NCI-H748 treated with DMSO at 0.1 percent for 48 hours (cell line): ENCODE data around the gene THSD8.

ENCODE experiments used
- DNase-seq: peaks from one replicate; lab custom pipeline; 2025; lab: John Stamatoyannopoulos, UW

The THSD8 gene

DNA sequence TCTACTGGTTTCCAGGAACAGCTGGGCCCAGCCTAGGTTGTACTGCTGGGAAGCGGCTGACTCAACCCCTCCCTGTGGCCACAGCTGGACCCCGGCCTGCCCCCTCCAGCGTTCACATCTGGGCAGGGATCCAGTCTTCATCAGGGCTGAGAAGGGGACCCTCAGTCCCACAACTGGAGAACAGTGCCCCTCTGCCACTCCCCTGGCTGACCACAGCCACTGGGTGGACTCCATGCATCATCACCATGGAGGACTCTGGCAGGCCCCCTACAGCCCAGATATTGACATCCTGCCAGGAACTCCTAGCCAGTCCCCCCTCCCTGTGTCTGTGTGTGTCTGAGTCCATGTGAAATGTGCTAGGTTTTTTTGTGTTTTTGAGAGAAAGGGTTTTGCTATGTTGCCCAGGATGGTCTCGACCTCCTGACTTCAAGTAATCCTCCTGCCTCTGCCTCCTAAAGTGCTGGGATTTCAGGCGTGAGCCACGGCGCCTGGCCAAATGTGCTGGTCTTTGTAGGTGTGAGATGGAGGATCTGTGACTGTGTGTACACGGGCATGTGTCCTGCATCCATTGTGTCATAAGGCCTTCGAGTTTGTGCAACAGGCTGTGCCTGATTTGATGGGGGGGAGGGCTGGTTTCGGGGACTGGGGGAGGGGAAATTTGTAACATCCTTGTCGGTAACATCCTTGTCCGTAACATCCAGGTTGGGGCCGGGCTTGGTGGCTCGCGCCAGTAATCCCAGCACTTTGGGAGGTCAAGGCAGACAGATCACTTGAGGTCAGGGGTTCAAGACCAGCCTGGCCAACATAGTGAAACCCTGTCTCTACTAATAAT, 22.5 kb upstream of the THSD8 start:
- DNase-seq, result no peak

DNA sequence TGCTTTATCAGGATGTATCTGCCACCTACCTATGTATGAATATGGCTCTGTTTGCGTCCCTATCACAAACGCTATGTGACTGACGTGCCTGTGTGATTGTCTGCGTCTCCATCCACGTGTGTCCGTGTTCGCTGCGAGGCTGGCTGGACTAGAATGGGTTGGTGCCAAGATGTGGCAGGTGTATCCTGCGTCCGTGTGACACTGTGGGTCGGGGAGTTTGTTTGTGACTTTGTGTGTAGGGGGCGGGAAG, 19.8 kb upstream of the THSD8 start:
- no peak for DNase-seq

DNA sequence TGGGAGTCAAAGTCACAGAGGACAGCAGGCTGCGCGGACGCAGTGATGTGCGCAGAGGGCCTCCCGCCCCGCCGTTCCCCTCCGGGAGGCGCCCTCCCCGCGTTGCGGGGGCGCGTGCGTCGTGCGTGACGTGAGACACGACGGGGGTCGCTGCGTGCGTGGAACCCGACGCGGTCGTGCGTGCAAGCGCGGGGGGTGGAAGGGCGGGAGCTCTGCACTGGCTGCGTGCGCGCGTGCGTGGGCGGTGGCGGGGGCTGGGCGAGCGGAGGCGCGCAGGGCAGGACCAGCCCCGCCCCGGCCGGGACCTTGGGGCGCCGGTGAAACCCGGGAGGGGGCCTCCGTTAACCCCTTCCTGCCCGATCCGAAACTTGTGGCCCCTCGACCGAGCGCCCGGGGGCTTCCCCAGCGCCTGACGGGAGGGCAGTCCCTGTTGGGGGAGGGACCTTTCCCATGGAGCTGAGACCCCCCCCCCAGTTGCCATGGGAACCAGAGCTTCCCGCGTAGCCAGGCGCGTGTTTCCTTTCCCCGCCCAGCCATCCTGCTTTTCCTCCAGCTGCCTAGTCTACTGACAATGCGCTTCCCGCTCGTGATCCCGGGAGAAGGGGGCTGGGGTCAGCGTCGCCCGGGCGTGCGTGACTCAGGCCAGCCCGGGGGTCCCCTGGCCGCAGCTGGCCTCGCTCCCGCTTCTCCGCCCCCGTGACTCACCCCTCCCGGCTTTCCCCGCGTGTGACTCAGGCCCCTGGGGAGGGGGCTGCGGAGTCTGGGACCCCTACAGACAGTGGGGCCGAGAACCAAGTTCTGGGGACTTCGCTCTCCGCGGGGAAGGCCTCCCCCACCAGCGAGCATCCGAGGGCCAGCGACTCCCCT, 19.2 kb upstream of the THSD8 start:
- peak; percentile 52 for DNase-seq

DNA sequence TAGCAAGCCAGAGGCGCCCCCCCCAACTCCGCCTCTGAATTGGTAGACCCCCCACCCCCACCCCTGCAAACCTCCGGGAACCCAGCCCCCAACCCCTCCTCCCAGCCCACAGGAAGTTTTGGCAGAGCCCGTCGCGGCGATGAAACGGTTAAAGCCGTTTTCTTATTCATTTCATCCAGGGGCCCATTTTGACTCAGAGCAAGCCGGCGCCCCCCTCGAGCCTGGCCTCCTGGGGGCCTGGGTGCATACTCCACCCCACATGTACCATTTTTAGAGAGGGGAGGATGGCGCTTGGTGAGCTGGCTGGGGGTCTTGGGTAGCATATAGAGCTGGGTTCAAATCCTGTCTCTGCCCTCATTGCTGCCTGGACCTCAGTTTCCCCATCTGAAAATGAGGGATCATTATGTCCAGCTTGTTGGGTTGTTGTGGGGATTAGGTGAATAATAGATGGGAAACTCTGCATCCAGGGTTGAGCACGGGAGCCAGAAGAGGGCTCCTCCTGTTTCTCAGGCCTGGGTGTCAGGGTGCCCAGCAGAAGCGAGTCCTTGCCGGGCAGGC, 18.5 kb upstream of the THSD8 start:
- no peak for DNase-seq

DNA sequence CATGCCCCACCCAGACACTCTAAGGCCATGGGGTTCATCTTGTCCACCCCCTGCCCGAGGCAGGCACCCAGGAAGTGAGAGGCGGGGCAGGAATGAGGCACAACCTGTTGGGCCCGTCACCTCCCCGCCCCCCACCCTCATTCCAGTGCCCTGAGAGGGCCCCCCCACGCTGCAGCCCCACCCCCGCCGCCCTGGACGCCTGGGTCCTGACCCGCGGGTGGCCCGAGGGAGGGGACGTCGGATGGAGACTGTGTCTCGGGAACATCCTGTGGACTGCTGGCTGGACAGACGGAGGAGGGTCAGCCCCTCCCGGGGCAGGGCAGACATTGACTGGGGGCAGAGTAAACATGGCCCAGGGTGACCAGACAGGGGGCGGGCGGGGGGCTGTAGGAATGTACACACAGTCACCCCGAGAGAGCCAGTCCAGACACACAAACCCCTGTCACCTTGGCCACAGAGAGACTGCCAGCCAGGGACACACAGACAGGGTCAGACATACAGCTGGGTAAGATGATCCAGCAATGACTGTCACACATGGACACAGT, 17.9 kb upstream of the THSD8 start:
- DNase-seq, result no peak

DNA sequence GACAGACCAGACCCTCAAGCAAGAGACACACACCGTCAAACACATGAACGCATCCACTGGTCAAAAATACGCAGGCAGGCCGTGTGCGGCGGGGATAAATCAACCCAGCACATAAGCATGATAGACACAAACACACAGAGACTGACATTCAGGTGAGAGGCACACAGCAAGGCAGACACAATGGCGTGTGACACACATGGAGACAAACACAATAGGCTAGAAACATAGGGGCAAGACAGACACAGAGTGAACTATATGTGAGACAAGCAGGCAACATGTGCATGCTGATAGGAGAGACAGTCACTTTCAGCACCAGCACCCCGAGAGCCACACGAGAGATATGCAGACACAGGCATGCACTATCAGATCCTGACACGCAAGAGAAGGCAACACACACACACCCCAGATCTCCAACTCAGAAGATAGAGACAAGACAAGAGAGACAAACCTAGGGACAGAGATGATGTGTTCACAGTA, 17.4 kb upstream of the THSD8 start:
- no peak for DNase-seq

DNA sequence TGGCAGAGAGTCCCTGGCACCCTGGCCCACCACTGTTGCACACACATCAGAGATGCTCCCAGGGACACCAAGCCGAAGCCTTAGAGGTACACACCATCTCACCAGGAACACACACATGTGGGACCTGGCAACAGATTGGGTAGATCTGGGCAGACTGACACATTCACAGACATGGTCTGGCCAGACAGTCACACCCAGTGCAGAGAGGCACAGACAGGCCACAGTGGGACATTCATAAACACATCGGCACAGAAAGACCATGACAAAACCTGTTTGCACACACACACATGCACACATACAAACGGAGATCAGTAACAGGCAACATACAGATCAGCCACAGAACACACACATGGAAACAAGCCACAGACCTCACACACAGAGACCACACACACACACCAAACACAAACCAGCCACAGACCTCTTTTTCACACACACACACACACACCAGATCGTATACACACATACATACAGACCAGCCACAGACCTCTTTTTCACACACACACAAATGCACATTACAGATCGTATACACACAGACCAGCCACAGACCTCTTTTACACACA, 16.9 kb upstream of the THSD8 start:
- no peak for DNase-seq

DNA sequence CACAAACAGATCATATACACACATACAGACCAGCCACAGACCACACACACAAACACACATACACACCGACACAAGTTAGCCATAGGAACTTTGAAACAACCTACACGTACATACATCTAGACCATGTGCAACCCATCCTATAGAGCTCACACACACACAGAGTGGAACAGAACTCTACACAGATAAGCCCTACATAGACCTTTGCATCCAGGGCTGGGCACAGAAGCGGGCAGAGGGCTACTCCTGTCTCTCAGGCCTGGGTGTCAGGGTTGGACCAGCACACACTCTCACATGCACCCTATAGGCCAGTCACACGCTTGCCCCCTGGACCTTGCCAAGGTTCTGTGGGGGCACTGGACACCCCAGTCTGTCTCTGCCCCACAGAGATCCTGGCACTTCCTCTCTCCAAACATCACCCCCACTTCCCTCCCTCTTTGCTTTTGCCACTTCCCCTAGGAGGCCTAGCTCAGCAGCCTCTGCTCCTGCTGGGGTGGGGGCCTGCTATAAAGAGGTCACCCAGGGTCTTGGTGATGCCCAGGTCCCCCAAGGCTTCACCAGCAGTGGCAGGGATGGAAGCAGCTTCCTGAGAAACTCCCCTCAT, 16.3 kb upstream of the THSD8 start:
- DNase-seq, result no peak

DNA sequence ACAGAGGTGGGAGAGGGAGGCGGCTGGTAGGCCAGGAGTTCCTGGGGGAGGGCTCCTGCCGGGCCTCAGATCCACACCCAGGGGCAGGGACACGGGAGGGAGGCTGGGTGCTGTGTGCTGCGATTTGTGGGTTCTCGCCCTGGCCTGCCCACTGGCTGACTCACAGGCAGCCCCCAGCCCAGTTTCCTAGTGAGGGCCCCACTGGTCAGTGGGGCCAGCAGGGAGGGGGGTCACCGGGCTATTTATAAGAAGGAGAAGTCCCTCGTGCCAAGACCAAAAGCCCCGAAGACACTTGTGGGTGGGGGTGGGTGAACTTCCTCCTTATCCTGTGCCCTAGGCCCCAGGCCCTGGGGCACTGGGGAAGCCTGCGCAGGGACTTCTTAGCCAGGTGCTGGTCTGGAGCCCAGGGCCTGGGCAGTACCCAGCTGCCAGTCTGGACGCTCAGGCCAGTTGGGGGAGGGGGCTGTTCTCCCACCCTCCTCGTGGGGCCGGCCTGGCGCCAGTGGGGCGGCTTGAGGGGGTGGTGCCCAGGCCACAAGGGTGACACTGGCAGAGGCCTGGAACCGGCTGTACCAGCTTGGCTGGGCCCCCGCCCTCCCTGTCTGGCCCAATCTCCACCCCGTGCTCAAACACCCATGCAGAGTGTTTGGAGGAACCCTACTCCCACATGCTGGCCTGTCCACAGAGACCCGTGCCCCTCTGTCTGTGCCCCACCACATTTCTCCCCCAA, 15.6 kb upstream of the THSD8 start:
- DNase-seq, result no peak

DNA sequence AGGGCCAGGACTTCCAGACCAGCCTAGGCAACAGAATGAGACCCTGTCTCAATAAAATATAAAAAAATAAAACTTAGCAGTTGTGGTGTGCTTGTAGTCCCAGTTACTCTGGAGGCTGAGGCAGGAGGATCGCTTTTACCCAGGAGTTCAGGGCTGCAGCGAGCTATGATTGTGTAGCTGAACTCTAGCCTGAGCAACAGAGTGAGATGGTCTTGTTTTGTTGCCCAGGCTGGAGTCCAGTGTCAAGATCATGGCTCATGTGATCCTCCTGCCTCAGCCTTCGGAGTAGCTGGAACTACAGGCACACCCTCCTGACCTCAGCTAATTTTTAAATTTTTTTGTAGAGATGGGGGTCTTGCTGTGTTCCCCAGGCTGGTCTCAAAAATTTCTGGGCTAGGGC, 14.9 kb upstream of the THSD8 start:
- no peak for DNase-seq

DNA sequence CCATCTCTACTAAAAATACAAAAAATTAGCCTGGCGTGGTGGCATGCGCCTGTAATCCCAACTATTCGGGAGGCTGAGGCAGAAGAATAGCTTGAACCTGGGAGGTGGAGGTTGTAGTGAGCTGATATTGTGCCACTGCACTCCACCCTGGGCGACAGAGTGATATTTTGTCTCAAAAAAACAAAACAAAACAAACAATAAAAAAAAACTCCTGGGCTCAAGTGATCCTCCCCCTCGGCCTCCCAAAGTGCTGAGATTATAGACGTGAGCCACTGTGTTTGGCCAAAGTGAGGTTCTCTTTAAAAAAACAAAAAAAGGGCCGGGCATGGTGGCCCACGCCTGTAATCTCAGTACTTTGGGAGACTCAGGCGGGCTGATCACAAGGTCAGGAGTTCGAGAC, 14.4 kb upstream of the THSD8 start:
- no peak for DNase-seq

DNA sequence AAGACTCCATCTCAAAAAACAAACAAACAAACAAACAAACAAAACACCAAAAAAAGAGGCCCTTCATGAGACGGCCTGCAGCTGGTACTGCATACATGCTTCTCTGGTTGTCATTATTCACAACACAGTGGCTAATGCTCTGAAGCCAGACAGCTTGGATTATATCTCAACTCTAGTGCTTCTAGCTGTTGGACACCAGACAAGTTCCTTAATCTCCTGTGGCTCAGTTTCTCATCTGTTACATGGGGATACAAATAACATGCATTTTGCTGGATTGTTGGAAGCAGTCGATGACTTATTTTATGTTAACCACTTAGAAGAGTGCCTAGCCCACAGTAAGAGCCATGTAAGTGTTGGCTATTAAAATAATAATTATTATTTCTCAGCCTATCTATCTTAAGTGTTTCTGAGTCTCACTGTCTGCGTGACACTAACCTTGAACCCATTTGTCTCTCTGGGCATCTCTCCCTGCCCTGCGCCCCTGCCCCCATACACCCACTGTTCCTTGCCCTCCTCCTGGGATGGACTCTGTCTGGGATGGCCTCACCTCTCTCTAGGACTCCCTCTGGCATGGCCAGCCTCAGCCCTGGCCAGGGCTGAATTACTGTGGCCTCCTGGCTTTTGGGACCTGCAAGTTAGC, 13.7 kb upstream of the THSD8 start:
- no peak for DNase-seq

DNA sequence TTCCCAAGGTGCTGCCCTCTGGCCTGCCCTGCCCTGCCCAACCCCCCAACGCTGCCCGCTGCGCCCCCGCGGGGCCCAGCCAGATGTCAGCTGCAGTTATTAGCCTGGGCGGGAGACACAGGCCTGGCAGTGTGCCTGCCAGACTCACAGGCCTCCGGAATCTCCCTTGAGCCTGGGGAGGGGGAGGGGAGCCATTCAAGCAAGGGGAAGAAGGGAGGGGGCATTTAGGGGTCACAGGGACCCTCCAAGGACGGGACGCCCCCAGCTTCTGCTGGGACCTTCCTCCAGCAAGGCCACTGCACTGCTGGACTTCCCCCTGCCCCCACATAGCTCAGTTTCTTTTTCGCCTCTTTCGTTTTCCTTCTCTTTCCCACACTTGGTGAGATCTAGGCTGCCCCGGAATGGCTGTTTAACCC, 13.2 kb upstream of the THSD8 start:
- no peak for DNase-seq

DNA sequence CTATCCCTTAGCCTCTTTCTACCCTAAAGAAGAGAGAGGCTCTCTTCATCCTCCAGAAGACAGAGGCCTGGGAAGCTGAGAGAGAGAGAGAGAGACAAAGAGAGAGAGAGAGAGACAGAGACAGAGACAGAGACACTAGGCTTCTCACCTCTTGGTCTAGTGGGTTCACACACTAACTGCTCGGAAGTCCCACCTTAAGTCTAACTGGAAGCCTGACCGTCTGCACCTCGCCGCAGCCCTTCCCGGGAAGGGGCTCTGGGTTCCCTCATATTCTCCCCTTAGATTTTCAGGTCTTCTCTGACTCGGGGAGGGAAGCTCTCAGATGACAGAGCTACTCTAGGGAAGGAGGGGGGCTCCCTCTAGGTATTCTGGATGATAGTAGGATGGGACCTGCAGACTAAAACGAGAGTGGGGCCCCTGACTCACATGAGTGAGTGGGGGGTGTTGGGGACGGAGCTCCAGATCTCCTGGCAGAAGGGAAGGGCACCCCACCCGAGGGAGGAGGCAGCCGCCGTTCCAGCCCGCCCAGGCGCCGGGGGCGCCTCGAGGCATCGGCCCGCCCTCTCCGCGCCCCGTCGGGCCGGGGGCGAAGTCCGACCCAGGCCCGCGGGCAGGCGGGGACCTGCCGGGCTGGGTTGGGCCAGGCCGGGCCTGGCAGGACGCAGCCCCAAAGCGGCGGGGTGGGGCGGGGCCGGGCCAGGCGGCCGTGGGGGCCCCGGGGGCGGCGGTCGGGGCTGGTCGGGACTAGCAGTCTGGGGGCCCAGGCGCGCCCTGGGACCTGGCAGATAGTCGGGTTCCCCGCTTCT, 12.6 kb upstream of the THSD8 start:
- DNase-seq, result no peak

DNA sequence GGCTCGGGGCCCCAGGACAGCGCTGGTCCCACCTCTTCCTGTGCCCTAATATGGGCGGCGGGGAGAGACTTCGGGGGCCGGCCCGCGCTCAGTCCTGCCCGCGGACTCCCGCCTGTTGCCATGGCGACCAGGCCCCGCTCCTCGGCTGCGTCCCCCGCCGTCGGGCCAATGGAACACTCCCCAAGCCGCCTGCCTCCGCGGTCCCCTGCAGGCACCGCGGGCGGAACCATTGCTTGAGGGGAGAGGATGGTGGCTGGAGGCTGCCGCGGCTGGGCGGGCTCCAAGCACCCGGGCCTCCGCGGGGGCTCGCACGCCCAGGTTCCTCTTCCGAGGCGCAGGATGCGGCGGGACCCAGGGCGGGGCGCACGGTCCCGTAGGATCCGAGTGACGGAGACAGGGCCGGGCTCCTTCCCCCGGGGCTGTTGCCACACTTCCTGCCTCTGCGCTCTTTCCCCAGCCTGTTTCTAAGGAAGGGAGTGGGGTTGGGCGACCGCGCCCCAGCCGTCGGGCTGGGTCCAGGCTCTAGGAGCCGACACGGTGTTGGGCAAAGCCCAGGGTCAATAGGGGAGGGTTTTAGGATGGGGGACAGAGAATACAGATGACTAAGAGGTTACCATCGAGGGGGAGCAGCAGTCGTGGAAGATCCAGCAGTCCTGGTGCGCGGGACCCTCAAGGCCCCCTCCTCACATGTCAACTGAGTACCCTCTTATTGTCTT, 11.8 kb upstream of the THSD8 start:
- DNase-seq, result peak; percentile 80

DNA sequence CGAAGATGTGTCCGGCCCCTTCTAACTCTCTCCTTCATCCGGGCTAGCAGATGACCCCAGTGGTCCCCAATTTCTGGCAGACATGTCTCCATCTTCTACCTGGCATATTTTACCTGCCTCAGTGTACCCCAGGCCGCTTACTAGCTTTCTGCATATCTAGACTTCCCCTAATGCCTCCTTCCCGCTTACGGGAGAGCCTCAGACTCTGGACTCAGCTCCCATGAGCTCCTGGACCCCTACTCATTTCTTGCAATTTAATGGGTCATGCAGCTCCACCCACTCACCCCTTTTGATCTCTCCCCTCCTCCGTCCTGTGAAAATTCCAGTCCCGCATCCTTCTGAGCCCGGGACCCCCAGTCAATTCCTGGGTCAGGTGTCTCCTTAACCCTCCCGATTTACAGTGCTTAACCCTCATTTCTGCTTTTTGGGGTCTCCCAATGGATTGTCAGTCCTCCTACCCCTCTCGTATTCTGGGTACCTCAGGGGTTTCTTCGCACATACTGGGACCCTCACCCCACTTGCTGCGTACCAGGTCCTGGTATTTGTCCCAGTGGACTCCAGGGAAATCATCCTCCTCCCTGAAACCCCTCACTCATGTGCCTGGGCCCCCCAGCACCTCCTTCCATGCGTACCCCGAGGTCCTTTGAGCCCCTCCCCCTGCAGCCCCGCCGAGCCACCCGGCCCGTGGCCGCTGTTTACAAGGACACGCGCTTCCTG, 11.1 kb upstream of the THSD8 start:
- no peak for DNase-seq

DNA sequence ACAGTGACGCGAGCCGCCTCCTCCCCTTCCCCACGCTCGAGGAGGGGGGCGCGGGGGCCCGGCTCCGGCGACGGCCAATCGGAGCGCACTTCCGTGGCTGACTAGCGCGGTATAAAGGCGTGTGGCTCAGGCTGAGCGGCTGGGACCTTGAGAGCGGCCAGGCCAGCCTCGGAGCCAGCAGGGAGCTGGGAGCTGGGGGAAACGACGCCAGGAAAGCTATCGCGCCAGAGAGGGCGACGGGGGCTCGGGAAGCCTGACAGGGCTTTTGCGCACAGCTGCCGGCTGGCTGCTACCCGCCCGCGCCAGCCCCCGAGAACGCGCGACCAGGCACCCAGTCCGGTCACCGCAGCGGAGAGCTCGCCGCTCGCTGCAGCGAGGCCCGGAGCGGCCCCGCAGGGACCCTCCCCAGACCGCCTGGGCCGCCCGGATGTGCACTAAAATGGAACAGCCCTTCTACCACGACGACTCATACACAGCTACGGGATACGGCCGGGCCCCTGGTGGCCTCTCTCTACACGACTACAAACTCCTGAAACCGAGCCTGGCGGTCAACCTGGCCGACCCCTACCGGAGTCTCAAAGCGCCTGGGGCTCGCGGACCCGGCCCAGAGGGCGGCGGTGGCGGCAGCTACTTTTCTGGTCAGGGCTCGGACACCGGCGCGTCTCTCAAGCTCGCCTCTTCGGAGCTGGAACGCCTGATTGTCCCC, 10.4 kb upstream of the THSD8 start, which contains the start of gene JUNB:
JUNB (plus strand) TSS at position 142 of the 706 bp plus-strand sequence; CDS start at position 428, 286 bp downstream.
- peak; percentile 72 for DNase-seq
